GM12891 (cell line): ENCODE results near the gene GGNBP2.

Experiments
- POLR2A ChIP-seq: IDR thresholded peaks from 2 replicates; pipeline ENCODE4 v1.6.1; 2011; ENCODE audit warnings: low read depth, low read length, control low read depth
- POLR2AphosphoS5 ChIP-seq: IDR thresholded peaks from 2 replicates; pipeline ENCODE4 v1.6.1; 2011; ENCODE audit warnings: low read depth, low read length, control low read depth
- SPI1 ChIP-seq: IDR thresholded peaks from 2 replicates; pipeline ENCODE4 v1.6.1; 2011; ENCODE audit warnings: low read depth, low read length, control low read depth
- TAF1 ChIP-seq: IDR thresholded peaks from 2 replicates; pipeline ENCODE4 v1.6.1; 2011; ENCODE audit warnings: low read depth, low read length, control low read depth

DNA sequence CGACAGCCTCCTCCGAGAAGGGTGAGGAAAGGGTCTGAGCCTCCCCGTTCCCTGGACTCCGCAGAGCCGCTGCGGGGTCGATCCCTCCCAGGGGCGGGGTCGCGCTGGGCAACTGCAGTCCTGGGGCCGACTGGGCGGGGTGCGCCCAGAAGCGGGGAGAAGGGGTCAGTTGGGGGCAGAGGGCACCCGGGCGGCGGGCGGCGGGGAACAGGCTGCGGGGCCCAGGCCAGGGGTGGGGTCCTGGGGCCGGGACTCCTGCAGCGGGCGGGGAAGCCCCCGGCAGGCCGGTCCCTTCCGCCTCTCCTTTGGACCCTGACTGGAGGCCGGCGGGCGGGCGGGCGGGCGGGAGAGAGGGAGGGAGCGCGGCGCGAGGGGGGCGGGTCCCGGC is 352 bp downstream of the GGNBP2 start:
- TF ChIP-seq POLR2A (peak; percentile 90), TAF1 (no peak; the same call in 1 of the 2 replicates), POLR2AphosphoS5 (peak; percentile 89), SPI1 (no peak)
